ENCODE measurements around the gene NME4.

The NME4 gene

GRCh38 chr16:440627-441026 is 43.6 kb downstream of the NME4 start:
- no peak for DNase-seq

DNA sequence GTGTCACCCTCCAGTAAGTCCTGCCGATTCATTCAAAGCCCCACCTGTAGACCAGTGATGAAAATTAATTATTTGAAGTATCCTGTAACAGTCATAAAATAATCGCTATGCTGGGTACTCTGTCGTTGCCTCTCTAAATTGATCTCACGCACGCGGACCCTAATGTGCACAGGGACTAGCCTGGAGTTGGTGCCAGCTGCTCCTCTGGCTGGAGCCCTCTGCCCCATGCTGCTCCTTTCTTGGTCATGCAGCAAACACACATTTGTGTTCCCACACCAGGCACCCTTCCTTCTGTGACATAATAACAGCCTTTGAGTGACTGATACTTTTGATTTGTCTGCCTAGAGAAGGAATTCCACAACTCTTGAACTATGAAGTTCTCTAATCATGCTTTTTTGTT is 44.4 kb downstream of the NME4 start:
- no peak for DNase-seq

DNA sequence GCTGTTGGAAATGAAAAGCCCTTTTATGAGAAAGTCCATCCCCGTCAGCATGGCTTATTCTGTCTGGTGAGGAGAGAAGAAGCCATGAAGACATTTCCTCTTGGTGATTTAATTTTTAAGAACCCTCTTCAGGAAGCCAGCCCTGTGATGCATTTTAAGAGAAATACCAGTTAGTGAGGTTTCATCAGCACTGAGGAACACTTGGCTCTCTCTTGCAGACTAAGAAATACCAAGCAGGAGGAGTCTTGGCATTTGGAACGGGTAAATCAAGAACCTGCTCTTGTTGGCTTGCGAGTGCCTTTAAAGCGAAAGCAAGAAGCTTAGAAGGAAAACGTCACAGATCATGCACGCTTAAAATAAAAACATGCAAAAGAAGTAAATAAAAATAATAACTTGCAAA is 46.0 kb downstream of the NME4 start:
- DNase-seq = no peak

DNA sequence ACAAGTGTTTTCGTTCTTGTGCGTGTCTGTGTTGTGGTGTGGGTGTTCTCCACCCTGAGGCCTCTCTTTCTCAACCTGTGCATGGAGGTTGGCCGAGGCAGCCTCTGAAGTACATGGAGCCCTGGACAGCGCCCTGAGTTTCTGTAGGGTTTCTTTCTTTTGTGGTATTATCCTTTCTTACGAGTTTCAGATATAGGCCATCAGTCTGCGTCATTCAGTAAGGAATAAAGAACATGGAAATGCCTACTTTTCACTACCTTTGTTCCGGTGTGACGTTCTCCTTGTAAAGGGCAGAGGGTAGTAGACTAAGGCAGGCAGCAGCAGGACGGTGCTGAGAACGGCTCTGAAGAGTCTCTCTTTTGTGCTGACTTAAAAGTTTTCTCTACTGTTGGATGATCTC is 47.0 kb downstream of the NME4 start:
- no peak for DNase-seq

DNA sequence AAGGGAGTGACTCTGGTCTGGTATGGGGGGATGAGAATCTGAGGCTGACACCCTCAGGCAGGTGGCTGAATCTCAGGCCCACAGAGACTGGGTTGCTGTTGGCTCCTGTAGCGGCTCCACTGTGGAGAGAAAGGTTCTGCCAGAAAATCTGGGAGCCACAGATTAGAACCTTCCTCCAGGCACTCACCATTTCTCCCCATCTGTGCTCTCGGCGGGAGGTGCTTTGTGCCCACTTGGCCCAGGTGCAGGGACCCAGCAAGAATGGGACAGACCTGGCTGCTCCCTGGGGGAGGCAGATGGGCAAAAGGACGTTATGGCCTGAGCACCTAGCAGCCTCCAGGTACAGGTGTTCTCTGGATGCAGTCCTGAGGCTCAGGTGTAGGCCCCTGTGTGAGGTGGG is 48.6 kb downstream of the NME4 start:
- DNase-seq = no peak

All from OCI-M1 (cell line).